Choroid plexus epithelial cell (primary cell): Measurements from ENCODE around the gene GATD1.

Experiments
- DNase-seq: peaks from one replicate; pipeline ENCODE4 v3.0.0-alpha.2; 2010; ENCODE audit warnings: low read depth
- H3K4me3 ChIP-seq: 2 replicates; pipeline ENCODE4 v1.5.1; 2011; ENCODE audit warnings: low read depth, mild to moderate bottlenecking, control low read depth, low read length, moderate library complexity
- TF ChIP-seq, protein P1 (sequence below): conservative IDR thresholded peaks from 2 replicates; pipeline ENCODE4 v1.5.1; 2011; ENCODE audit warnings: low read depth, mild to moderate bottlenecking, control low read depth, inconsistent platforms, low read length, moderate library complexity

The GATD1 gene

DNA sequence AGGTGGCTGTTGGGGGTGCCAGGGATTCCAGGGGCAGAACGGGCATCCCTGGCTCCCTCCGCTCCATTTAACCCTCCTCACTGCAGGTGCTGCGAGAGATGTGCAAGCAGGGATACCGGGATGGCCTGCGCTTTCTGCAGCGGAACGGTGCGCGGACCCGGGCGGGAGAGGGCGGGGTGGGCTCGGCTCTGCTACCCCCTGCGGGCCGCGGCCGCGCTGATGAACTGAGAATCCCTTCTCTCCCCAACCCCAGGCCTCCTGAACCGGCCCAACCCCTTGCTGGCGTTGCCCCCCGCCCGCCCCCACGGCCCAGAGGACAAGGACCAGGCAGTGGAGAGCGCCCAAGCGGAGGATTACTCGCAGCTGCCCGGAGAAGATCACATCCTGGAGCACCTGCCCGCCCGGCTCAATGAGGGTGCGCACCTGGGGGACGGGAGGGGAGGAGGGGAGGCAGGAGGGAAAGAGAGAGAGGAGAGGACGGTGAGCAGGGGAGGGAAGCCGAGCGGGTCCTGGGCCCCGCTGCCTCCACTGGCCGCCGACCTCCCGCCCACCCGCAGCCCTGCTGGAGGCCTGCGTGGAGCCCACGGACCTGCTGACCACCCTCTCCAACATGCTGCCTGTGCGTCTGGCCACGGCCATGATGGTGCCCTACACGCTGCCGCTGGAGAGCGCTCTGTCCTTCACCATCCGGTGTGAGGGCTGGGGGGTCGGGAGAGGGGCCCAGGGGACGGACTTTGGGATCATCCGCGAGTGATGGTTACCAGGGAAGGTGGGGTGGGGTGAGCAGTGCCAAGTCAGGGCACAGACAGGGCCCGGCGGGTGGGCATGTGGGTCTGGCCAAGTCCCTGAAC is 46.4 kb upstream of the GATD1 start:
- TF ChIP-seq, protein P1, sequence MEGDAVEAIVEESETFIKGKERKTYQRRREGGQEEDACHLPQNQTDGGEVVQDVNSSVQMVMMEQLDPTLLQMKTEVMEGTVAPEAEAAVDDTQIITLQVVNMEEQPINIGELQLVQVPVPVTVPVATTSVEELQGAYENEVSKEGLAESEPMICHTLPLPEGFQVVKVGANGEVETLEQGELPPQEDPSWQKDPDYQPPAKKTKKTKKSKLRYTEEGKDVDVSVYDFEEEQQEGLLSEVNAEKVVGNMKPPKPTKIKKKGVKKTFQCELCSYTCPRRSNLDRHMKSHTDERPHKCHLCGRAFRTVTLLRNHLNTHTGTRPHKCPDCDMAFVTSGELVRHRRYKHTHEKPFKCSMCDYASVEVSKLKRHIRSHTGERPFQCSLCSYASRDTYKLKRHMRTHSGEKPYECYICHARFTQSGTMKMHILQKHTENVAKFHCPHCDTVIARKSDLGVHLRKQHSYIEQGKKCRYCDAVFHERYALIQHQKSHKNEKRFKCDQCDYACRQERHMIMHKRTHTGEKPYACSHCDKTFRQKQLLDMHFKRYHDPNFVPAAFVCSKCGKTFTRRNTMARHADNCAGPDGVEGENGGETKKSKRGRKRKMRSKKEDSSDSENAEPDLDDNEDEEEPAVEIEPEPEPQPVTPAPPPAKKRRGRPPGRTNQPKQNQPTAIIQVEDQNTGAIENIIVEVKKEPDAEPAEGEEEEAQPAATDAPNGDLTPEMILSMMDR = no peak
- DNase-seq = no peak
- no peak overlapping the region for H3K4me3 ChIP-seq

DNA sequence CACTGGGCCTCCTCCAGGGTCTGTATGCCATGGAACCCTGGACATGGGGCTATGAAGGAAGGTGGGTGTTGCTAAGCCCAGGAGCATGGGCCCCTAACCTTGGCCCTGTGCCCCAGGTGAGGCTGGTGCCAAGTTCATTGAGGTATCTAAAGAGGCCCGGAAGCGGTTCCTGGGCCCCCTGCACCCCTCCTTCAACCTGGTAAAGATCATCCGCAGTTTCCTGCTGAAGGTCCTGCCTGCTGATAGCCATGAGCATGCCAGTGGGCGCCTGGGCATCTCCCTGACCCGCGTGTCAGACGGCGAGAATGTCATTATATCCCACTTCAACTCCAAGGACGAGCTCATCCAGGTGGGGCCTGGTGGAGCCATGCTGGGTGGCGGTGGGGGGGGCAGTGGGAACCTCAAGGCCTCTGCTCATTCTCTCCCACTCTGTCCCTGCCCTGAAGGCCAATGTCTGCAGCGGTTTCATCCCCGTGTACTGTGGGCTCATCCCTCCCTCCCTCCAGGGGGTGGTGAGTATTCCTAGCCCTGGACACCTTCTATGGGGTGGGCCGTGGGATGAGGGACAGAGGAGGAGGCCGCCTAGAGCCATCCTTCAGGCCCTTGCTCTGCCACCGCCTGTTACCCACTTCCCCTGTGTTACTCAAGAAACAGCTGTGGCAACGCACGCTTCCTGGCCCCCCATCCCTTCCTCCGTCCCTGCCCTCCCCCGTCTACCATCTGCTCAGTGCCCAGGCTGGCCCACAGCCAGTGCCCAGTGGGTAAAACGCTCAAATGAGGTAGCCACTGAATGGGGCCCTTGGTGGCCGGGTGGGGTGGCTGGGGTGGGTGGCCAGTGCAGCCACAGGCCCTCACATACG is 44.5 kb upstream of the GATD1 start:
- DNase-seq = no peak
- TF ChIP-seq, protein P1 = no peak
- H3K4me3 ChIP-seq = no peak overlapping the region

DNA sequence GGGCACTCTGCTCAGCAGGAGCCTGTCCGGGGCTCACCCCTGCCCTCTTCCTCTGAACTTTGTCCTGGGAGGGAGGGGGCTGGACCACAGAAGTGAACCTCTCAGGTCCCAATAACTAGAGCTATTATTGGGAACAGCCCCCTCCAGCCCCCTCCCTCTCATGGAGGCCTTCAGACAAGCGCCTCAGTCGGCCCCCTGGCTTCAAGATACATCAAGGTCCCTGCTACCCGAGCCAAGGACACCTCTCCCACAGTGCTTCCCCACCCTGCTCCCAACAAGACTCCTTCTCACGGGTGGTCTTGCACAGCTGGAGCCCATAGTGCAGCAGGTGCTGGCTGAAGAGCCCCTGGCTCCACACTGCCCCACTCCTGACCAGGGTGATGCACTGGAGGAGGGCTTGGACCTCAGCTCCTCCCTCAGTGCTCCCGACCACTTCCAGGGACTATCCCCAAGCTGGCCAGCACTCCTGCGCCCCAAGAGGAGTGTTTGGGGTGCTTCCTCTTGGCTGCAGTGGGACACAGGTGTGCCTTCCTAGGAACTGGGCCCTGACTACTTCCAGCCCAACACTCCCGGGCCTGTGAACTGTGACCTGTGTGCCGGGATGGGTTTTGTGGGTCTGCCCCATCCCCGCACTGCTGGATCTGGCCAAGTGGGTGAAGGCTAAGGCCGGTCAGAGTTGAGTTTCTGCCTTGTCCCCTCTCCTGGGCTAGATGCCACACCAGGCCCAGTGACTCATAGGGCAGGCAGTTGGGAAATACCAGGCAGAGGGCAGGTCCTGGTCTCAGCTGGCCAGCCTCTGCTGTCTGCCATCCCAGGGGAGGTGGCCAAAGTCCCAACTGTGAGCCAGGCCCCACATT is 43.6 kb upstream of the GATD1 start:
- DNase-seq = no peak
- peak overlapping the region; percentile 72 for H3K4me3 ChIP-seq
- TF ChIP-seq, protein P1 = no peak

DNA sequence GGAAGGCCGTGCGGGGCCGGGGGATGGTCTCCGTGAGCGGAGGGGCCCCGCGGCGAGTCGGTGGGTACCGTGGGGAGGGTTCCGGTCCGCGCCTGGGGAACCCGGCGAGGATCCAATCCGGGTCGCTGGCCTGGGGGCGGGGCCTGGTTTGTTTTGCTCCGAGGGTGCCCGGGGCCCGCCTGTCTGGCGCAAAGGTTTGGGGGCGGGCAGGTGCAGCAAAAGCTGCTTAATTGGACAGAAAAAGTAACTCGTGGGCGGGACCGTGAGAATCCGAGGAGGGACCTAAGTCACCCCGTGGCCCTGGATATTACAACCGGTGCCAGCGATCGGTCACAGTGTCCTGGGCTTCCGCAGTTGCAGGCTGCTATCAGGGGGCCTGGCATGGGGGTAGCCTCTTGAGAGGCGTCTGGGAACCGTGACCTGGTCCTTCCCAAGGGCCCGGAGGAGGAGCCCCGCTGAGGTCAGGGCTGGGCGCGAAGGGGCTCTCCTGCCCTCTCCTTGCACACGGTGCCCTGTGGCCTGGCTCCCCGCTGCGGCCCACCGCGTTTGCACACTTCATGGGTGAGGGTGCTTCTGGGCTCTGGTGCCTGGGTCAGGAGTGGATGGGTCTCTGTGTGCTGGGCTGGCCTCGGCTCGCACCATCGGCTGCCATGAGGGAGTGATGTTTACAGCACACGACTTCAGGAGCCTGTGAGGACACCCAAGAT is 42.8 kb upstream of the GATD1 start:
- TF ChIP-seq, protein P1 = no peak
- H3K4me3 ChIP-seq = peak overlapping the region; percentile 72
- peak; percentile 76 for DNase-seq

DNA sequence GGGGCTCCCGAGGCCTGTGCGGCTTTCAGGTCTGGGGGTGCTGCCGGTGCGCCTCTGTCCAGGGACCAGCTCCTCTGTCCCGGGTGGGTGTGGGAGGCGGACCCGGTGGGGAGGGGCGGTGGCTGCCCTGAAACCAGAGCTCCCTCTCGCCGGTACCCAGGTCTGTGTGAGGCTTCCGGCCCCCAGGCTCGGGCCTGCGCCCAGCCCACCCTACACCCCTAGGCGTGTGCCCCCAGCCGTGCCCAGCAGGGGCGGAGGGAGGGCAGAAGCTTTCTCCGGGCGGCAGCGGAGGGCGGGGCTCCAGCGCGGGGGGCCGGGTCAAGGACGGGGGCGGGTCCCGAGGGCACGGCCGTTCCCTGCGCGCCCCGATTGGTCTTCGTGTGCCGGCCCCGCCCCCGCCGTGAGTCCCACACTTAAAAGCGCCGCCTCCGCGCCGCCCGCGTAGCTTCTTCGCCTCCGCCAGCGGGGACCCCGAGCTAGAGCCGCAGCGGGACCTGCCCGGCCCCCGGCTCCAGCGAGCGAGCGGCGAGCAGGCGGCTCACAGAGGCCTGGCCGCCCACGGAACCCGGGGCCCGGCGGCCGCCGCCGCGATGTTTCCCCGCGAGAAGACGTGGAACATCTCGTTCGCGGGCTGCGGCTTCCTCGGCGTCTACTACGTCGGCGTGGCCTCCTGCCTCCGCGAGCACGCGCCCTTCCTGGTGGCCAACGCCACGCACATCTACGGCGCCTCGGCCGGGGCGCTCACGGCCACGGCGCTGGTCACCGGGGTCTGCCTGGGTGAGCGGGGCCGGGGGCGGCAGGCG is 42.0 kb upstream of the GATD1 start:
- TF ChIP-seq, protein P1 = no peak
- peak overlapping the region; percentile 72 for H3K4me3 ChIP-seq
- peak; percentile 84 for DNase-seq
